GM18870 (cell line): ENCODE results near the gene RNF213.
"Not testable (repeated sequence)": the region's sequence is repeated elsewhere in the genome, so short reads cannot be mapped to it uniquely, and the experiment has no call there.

Experiments used
- ATAC-seq: cut with Tn5 transposase; IDR thresholded peaks from one replicate; pipeline ENCODE4 v1.9.1; 2021; ENCODE audit warnings: moderate library complexity; ENCODE audit not compliant: unreplicated experiment

The RNF213 gene

GRCh38 chr17:80315517-80316182 is 55.0 kb downstream of the RNF213 start:
- no peak for ATAC-seq

GRCh38 chr17:80316431-80316830 is 55.8 kb downstream of the RNF213 start:
- ATAC-seq, result no peak

- ATAC-seq, result no peak
These were observed 56.5 kb downstream of the RNF213 start for GRCh38 chr17:80316927-80317705.

GRCh38 chr17:80317706-80317980 is 57.0 kb downstream of the RNF213 start:
- no peak for ATAC-seq

GRCh38 chr17:80318166-80318565 is 57.5 kb downstream of the RNF213 start:
- ATAC-seq, result no peak

GRCh38 chr17:80319262-80319998 is 58.8 kb downstream of the RNF213 start:
- no peak for ATAC-seq

- no peak for ATAC-seq
These were observed 59.3 kb downstream of the RNF213 start for GRCh38 chr17:80319999-80320344.

GRCh38 chr17:80320496-80320895 is 59.8 kb downstream of the RNF213 start:
- no peak for ATAC-seq

- no peak for ATAC-seq
These were observed 62.2 kb downstream of the RNF213 start for GRCh38 chr17:80322864-80323263.

GRCh38 chr17:80323982-80324381 is 63.3 kb downstream of the RNF213 start:
- ATAC-seq, result no peak

- no peak for ATAC-seq
These were observed 66.9 kb downstream of the RNF213 start for GRCh38 chr17:80327518-80327917.

GRCh38 chr17:80328634-80329380 is 68.2 kb downstream of the RNF213 start:
- no peak for ATAC-seq

GRCh38 chr17:80329421-80329820 is 68.8 kb downstream of the RNF213 start:
- ATAC-seq, result not testable (repeated sequence)

GRCh38 chr17:80330276-80330675 is 69.6 kb downstream of the RNF213 start:
- ATAC-seq, result no peak

GRCh38 chr17:80330938-80331337 is 70.3 kb downstream of the RNF213 start:
- ATAC-seq, result not testable (repeated sequence)

- ATAC-seq, result no peak
These were observed 71.2 kb downstream of the RNF213 start for GRCh38 chr17:80331820-80332219.

GRCh38 chr17:80337195-80337895 is 76.7 kb downstream of the RNF213 start:
- no peak for ATAC-seq

- ATAC-seq, result no peak
These were observed 78.5 kb downstream of the RNF213 start for GRCh38 chr17:80339118-80339517.

GRCh38 chr17:80339731-80340456 is 79.2 kb downstream of the RNF213 start:
- no peak for ATAC-seq

- ATAC-seq, result no peak
These were observed 84.7 kb downstream of the RNF213 start for GRCh38 chr17:80345321-80345720.
